ENCODE results near the gene UQCRHL.
"Not testable (repeated sequence)": the region's sequence is repeated elsewhere in the genome, so short reads cannot be mapped to it uniquely, and the experiment has no call there.

UQCRHL gene

DNA sequence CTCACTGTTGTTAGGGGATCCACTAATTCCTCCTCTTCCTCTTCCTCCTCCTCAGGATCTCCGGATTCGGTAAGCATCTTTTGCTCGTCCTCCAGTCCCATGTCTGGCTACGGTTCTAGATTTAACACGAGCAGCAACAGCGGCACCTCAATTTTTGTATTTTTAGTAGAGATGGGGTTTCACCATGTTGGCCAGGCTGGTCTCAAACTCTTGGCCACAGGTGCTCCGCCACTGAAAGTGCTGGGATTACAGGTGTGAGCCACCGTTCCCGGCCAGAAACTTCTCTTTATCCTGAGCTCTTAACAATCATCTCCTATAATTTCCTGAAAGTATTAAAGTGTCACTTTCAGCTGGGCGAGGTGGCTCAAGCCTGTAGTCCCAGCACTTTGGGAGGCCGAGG is at the start of gene UQCRHL:
Gene UQCRHL (minus strand): TSS at position 101 of the 400 bp plus-strand sequence. CDS start 0 bp downstream, at position 101.
- not testable (repeated sequence) for DNase-seq (ENCODE audit: low read depth in 2 of 2)

DNA sequence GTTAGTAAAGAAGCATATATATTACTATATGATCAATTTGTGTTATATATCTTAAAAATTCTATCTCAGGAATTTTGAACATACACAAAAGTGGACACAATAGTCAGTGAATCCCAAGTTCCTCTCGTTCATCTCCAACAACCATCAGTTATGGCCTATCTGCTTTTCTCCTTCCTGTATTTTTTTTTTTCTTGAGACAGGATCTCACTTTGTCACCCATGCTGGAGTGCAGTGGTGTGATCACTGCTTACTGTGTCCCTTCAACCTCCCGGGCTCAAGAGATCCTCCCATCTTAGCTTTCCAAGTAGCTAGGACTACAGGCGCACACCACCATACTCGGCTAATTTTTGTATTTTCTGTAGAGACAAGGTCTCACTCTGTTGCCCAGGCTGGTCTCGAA is 49.4 kb upstream of the UQCRHL start:
- no peak for DNase-seq (ENCODE audit: low read depth in 2 of 2)

DNA sequence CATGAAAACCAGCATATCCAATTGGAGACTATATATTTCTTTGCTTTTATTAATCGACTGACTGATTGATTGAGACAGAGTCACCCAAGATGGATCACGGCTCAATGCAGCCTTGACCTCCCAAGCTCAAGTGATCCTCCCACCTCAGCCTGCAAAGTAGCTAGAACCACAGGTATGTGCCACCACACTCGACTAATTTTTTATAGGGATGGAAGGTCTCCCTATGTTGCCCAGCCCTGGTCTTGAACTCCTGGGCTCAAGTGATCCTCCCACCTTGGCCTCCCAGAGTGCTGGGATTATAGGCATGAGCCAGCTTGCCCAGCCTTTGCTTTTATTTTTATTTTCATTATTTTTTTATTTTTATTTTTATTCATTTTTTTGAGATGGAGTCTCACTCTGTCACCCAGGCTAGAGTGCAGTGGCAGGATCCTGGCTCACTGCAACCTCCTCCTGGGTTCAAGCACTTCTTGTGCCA is 45.4 kb upstream of the UQCRHL start:
- DNase-seq (ENCODE audit: low read depth in 2 of 2) = no peak

DNA sequence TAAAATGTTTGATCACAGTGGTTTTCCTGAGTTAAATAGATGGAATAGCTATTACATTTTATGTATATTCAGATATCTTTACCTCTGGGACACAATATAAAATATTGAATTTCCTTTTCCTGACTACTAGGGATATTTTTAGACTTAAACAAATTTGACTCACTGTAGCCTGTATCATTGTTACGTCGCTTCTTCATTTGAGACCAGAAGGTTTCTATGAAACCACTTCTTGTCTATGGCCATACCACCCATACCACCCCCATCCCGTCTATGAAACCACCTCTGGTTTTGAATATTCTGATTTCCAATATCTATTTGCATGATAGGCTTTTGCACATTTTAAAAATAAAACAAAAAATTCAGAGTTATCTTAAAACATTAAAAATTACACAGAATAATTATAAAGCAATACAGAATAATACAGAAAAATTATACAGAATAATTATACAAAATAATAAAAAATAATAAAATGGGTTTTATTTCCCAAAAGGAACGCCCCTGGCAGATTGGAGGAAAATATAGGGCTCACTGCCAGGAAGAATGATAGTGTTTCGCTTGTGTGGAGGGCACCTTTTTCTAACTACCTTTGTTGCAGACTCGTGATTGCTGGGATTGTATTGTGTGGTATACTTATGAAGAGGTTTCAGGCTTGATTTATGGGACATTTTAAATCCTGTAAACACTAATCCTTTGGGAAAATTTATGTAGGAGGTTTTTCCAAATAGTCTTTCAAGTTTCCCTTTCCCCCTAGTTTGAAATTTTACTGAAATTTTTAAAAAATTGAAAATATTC is 44.8 kb upstream of the UQCRHL start:
- DNase-seq (ENCODE audit: low read depth in 2 of 2) = no peak

DNA sequence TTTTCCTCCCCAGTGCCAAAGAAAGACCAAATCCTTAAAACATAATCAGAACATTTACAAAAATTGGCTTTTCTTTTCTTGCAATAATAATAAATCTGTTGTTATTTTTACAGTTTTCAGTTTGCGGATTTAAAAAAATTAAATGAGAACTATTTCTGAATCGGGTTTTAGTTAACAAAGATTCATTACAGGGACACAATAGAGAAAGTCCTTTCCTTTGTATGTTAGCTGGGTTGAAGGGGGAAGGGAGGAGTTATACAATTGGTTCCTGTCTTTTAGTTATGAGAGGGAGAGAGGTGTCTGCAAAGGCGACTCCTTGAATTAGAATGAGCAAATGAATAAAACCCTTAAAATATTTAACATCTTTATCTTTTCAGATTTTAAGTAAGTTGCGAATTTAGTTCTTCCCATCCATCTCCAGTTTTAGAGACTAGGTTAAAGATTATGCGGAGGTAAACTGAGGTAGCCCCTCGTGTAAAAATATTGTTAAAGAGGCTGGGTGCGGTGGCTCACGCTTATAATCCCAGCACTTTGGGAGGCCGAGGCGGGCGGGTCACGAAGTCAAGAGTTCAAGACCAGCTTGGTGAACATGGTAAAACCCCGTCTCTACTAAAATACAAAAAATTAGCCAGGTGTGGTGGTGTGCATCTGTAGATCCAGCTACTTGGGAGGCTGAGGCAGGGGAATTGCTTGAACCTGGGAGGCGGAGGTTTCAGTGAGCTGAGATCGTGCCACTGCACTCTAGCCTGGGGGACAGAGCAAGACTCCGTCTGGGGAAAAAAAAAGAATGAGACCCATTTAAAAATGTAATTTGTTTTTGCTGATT is 44.0 kb upstream of the UQCRHL start:
- DNase-seq (ENCODE audit: low read depth in 2 of 2) = no peak

- DNase-seq (ENCODE audit: low read depth in 2 of 2) = no peak
Measured at GRCh38 chr1:15850471-15851001, 43.1 kb upstream of the UQCRHL start.

DNA sequence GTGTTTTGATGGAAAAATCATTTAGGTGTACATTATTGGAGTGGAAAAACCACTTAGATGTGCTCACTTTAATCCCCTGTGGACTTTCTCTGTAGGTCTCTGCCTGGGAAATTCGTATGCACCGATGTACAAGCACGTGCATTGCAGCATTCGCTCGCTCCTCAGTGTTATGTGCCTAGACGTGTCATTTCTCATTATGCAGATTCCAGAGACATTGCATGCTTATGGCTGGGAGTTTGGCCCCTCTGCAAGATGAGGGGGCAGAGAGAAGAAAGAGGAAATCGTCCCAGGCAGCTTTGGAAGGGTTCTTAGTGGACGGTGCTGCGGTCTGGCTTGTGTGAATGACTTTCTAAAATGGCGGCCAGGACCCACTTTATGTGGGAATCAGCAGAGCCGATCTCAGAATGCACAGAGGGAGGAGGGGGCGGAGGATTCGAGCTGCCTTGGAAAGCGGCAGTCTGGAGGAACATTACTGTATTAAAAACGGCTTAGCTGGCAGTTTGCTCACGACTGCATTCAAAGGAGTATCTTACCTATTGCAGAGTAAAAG is 42.4 kb upstream of the UQCRHL start:
- peak; percentile 8 to 38 for DNase-seq (ENCODE audit: low read depth in 2 of 2)

- peak; percentile 53 to 66 for DNase-seq (ENCODE audit: low read depth in 2 of 2)
Measured at GRCh38 chr1:15848929-15849774, 41.7 kb upstream of the UQCRHL start.

DNA sequence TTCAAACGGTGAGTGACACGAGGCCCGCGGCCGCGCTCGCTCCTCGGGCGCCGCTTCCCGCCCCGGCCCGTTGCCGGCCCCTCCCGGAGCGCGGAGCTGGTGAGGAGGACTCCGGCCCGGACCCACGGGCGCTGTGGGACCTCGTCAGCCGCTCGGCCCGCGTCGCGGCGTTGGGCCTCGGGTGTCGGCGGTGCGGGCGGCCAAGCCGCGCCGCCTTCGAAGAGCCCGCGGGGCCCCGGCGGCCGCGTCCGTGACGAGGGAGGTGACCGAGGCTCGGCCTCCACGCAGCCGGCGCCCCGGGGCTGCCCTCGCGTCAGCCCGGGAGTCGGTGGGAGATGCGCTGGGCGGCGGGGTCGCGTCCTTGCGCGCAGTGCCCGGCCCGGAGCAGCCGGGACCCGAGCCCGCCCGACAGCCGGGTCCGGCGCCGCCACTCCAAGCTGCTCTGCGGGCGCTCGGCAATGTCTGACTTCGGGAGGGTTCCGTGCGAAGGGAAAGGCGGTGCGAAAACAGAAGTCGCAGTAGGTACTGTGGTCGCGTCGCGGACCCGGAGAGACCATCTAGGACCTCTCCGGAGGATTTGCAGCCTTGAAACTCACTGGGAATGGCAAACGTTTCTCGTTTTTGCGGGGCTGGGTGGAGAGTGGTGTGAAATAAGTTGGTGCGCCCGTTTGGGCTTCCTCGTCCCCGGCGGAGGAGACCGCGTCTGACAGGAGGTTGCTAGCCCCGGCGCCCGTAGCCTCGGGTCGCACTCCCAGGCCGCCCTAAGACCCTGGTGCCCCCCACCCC is 40.9 kb upstream of the UQCRHL start:
- peak; percentile 10 to 28 for DNase-seq (ENCODE audit: low read depth in 2 of 2)

DNA sequence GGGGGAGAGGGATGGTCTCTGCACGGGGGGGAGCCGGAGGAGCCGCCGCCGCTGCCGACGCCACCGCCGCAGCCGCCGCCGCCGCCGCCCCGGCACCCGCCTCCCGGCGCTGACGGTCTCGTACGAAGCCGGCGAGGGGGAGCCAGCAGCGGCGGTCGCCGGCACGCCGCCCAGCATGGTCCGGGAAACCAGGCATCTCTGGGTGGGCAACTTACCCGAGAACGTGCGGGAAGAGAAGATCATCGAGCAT is 40.4 kb upstream of the UQCRHL start:
- DNase-seq (ENCODE audit: low read depth in 2 of 2) = no peak

GRCh38 chr1:15847100-15847892 is 39.8 kb upstream of the UQCRHL start, which contains the start of gene SPEN:
SPEN (plus strand) TSS chr1:15847707; CDS start chr1:15848068, 361 bp downstream.
- DNase-seq (ENCODE audit: low read depth in 2 of 2) = peak; percentile 94 to 95

- not testable (repeated sequence) for DNase-seq (ENCODE audit: low read depth in 2 of 2)
Measured at GRCh38 chr1:15846056-15846455, 38.6 kb upstream of the UQCRHL start.

GRCh38 chr1:15843826-15844572 is 36.5 kb upstream of the UQCRHL start:
- DNase-seq (ENCODE audit: low read depth in 2 of 2) = no peak

- DNase-seq (ENCODE audit: low read depth in 2 of 2) = no peak
Measured at GRCh38 chr1:15838721-15839120, 31.3 kb upstream of the UQCRHL start.

DNA sequence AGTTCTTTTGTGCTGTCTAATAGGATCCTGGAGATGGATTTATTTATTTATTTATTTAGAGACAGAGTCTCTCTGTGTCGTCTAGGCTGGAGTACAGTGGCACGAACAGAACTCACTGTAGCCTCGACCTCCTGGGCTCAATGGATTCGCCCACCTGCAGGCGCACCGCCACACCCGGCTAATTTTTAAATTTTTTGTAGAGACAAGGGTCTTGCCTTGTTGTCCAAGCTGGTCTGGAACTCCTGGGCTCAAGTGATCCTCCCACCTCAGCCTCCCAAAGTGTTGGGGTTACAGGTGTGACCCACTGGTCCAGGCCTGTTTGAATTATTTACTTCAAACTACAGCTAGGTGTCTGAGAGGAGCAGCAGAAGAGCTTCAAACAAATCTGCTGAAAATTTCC is 30.5 kb upstream of the UQCRHL start:
- no peak for DNase-seq (ENCODE audit: low read depth in 2 of 2)

- DNase-seq (ENCODE audit: low read depth in 2 of 2) = peak; percentile 8 to 38
Measured at GRCh38 chr1:15836772-15837669, 29.6 kb upstream of the UQCRHL start.

DNA sequence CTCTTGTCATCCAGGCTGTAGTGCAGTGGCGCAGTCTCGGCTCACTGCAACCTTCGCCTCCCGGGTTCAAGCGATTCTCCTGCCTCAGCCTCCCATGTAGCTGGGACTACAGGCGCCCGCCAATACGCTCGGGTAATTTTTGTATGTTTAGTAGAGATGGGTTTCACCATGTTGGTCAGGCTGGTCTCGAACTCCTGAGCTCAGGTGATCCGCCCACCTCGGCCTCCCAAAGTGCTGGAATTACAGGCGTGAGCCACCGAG is 29.0 kb upstream of the UQCRHL start:
- not testable (repeated sequence) for DNase-seq (ENCODE audit: low read depth in 2 of 2)
